WTC11 (cell line): ENCODE results near the gene SMARCA2. TPM values are rescaled to one million over a fixed set of nuclear protein-coding genes. Genes with fewer than 3 reads are reported as not detected.

ENCODE experiments used
- ATAC-seq: fragments of 200-7000 bp; cut with Tn5 transposase; 2 replicates; pipeline ENCODE4 v1.10.0; 2021; ENCODE audit warnings: mild to moderate bottlenecking, moderate library complexity
- CTCF ChIA-PET: fragments of 300-600 bp; sonication (Branson Sonifier 250); formaldehyde crosslinking; loops from one replicate; lab custom pipeline; 2021; ENCODE audit warnings: antibody characterized with exemption; lab: Charles Lee
- POLR2A ChIA-PET: fragments of 350-600 bp; sonication (Branson Sonifier 250); formaldehyde crosslinking; loops from one replicate; lab custom pipeline; 2021; ENCODE audit warnings: antibody characterized with exemption; lab: Charles Lee
- DNase-seq: peaks from one replicate; pipeline ENCODE4 v3.0.0; 2021; ENCODE audit warnings: low spot score
- H3K27ac Mint-ChIP-seq: 2 replicates; pipeline ENCODE4 v1.8.0; 2021; ENCODE audit warnings: mixed read lengths
- H3K27me3 Mint-ChIP-seq: 2 replicates; pipeline ENCODE4 v1.8.0; 2021; ENCODE audit warnings: low read depth, mild to moderate bottlenecking, moderate library complexity, mixed read lengths
- H3K36me3 Mint-ChIP-seq: 2 replicates; pipeline ENCODE4 v1.8.0; 2021; ENCODE audit warnings: mixed read lengths
- H3K4me1 Mint-ChIP-seq: 2 replicates; pipeline ENCODE4 v1.8.0; 2022; ENCODE audit warnings: mixed read lengths
- H3K4me3 Mint-ChIP-seq: 2 replicates; pipeline ENCODE4 v1.8.0; 2021; ENCODE audit warnings: mild to moderate bottlenecking, moderate library complexity, mixed read lengths
- H3K9me3 Mint-ChIP-seq: 2 replicates; pipeline ENCODE4 v1.8.0; 2021; ENCODE audit warnings: mixed read lengths
- CREM ChIP-seq: sonication (generic); formaldehyde crosslinking; IDR thresholded peaks from 2 replicates; pipeline ENCODE4 v1.8.1; 2022; ENCODE audit warnings: mild to moderate bottlenecking, missing genetic modification reagents, moderate library complexity
- FOXJ3 ChIP-seq: sonication (generic); formaldehyde crosslinking; IDR thresholded peaks from 2 replicates; pipeline ENCODE4 v1.9.0; 2021; ENCODE audit warnings: missing genetic modification reagents, mild to moderate bottlenecking, borderline replicate concordance
- NFYB ChIP-seq: sonication (generic); formaldehyde crosslinking; conservative IDR thresholded peaks from 2 replicates; pipeline ENCODE4 v1.8.0; 2022; ENCODE audit warnings: low read depth, missing genetic modification reagents
- PREB ChIP-seq: sonication (generic); formaldehyde crosslinking; IDR thresholded peaks from 2 replicates; pipeline ENCODE4 v1.8.1; 2022; ENCODE audit warnings: mild to moderate bottlenecking, missing genetic modification reagents, moderate library complexity, borderline replicate concordance
- RORB ChIP-seq: fragments of 250-450 bp; sonication (Bioruptor Pico); IDR thresholded peaks from 2 replicates; pipeline ENCODE4 v1.9.0; 2021; ENCODE audit warnings: mild to moderate bottlenecking
- TEAD1 ChIP-seq: sonication (generic); formaldehyde crosslinking; IDR thresholded peaks from 2 replicates; pipeline ENCODE4 v1.8.0; 2022; ENCODE audit warnings: mild to moderate bottlenecking, missing genetic modification reagents
- ZNF219 ChIP-seq: sonication (generic); formaldehyde crosslinking; IDR thresholded peaks from 2 replicates; pipeline ENCODE4 v1.8.0; 2023; ENCODE audit warnings: missing genetic modification reagents, mild to moderate bottlenecking, borderline replicate concordance
- ZNF232 ChIP-seq: sonication (generic); formaldehyde crosslinking; IDR thresholded peaks from 2 replicates; pipeline ENCODE4 v1.8.0; 2022; ENCODE audit warnings: mild to moderate bottlenecking, missing genetic modification reagents
- ZNF263 ChIP-seq: sonication (generic); formaldehyde crosslinking; IDR thresholded peaks from 2 replicates; pipeline ENCODE4 v1.8.1; 2022; ENCODE audit warnings: low read depth, mild to moderate bottlenecking, moderate library complexity, missing genetic modification reagents
- ZNF423 ChIP-seq: fragments of 250-450 bp; sonication (Bioruptor Pico); IDR thresholded peaks from 2 replicates; pipeline ENCODE4 v2.1.2; 2022; ENCODE audit warnings: mild to moderate bottlenecking, moderate library complexity
- ZNF425 ChIP-seq: fragments of 250-450 bp; sonication (Bioruptor Pico); conservative IDR thresholded peaks from 2 replicates; pipeline ENCODE4 v1.9.0; 2021; ENCODE audit warnings: mild to moderate bottlenecking
- total RNA-seq: library from RNA; stranded (reverse); gene quantifications from 3 replicates; pipeline ENCODE4 v1.2.3, GENCODE V29; 2021
- TF ChIP-seq, protein P1 (sequence below): sonication (generic); formaldehyde crosslinking; conservative IDR thresholded peaks from 2 replicates; pipeline ENCODE4 v1.8.1; 2023; ENCODE audit warnings: mild to moderate bottlenecking, low read depth, missing genetic modification reagents, moderate library complexity
- TF ChIP-seq, protein P2 (sequence below): sonication (generic); formaldehyde crosslinking; IDR thresholded peaks from 2 replicates; pipeline ENCODE4 v1.8.1; 2023; ENCODE audit warnings: mild to moderate bottlenecking, moderate library complexity, missing genetic modification reagents
- TF ChIP-seq, protein P3 (sequence below): sonication (generic); formaldehyde crosslinking; IDR thresholded peaks from 2 replicates; pipeline ENCODE4 v1.8.0; 2022; ENCODE audit warnings: missing genetic modification reagents
- TF ChIP-seq, protein P4 (sequence below): sonication (generic); formaldehyde crosslinking; IDR thresholded peaks from 2 replicates; pipeline ENCODE4 v1.8.0; 2023; ENCODE audit warnings: missing genetic modification reagents, mild to moderate bottlenecking, borderline replicate concordance

SMARCA2 gene
- total RNA-seq, 1 experiment from 2014 or later = 20.3 TPM

- Mint-ChIP-seq H3K27me3 (no peaks in the 10 kb centered on the region), H3K36me3 (peaks cover 9% of the 10 kb centered on the region), H3K9me3 (peaks cover 17% of the 10 kb centered on the region), H3K27ac (no peak overlapping the region), H3K4me1 (peaks cover 6% of the 10 kb centered on the region), H3K4me3 (no peak overlapping the region)
- ChIA-PET CTCF (no interaction called here), POLR2A (no interaction called here)
- ATAC-seq (no peak), DNase-seq (no peak)
- TF ChIP-seq ZNF219 (CRISPR knock-in tag) (no peak), ZNF263 (CRISPR knock-in tag) (no peak), ZNF423 (CRISPR knock-in tag) (no peak), ZNF232 (CRISPR knock-in tag) (no peak), RORB (CRISPR knock-in tag) (no peak), FOXJ3 (CRISPR knock-in tag) (no peak)
- TF ChIP-seq, protein P1, sequence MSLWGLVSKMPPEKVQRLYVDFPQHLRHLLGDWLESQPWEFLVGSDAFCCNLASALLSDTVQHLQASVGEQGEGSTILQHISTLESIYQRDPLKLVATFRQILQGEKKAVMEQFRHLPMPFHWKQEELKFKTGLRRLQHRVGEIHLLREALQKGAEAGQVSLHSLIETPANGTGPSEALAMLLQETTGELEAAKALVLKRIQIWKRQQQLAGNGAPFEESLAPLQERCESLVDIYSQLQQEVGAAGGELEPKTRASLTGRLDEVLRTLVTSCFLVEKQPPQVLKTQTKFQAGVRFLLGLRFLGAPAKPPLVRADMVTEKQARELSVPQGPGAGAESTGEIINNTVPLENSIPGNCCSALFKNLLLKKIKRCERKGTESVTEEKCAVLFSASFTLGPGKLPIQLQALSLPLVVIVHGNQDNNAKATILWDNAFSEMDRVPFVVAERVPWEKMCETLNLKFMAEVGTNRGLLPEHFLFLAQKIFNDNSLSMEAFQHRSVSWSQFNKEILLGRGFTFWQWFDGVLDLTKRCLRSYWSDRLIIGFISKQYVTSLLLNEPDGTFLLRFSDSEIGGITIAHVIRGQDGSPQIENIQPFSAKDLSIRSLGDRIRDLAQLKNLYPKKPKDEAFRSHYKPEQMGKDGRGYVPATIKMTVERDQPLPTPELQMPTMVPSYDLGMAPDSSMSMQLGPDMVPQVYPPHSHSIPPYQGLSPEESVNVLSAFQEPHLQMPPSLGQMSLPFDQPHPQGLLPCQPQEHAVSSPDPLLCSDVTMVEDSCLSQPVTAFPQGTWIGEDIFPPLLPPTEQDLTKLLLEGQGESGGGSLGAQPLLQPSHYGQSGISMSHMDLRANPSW (CRISPR knock-in tag) = no peak
Measured at GRCh38 chr9:2217540-2217939, 202.4 kb downstream of the SMARCA2 start.

DNA sequence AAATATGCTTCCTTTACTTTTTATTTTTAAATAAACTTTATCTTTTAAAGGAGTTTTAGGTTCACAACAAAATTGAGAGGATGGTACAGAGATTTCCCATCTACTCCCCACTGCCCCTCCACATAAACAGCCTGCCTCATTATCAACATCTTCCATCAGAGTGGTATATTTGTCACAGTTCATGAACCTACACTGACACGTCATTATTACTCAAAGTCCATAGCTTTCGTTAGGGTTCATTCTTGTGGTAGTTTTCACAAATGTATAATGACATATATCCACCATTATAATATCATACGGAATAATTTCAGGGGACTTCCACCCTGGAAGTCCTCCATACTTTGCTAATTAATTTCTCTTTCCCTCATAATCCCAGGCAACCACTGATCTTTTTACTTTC, 204.9 kb downstream of the SMARCA2 start:
- Mint-ChIP-seq H3K27me3 (no peaks in the 10 kb centered on the region; the same call in 1 of the 2 replicates), H3K36me3 (peaks cover 26% of the 10 kb centered on the region), H3K9me3 (peaks cover 37% of the 10 kb centered on the region), H3K27ac (no peak overlapping the region), H3K4me3 (no peak overlapping the region), H3K4me1 (no peaks in the 10 kb centered on the region)
- CTCF ChIA-PET = interaction anchor here (0.8 kb wide), 1 partner anchor 508 kb away, joined by 3 read pairs; no protein-coding TSS in a partner anchor
- no peak for DNase-seq
- POLR2A ChIA-PET = no interaction called here
- no peak for ATAC-seq
- no peak for TF ChIP-seq NFYB (CRISPR knock-in tag)
- no peak for TF ChIP-seq ZNF425 (CRISPR knock-in tag)
- TF ChIP-seq TEAD1 (CRISPR knock-in tag) = no peak
- TF ChIP-seq, protein P2, sequence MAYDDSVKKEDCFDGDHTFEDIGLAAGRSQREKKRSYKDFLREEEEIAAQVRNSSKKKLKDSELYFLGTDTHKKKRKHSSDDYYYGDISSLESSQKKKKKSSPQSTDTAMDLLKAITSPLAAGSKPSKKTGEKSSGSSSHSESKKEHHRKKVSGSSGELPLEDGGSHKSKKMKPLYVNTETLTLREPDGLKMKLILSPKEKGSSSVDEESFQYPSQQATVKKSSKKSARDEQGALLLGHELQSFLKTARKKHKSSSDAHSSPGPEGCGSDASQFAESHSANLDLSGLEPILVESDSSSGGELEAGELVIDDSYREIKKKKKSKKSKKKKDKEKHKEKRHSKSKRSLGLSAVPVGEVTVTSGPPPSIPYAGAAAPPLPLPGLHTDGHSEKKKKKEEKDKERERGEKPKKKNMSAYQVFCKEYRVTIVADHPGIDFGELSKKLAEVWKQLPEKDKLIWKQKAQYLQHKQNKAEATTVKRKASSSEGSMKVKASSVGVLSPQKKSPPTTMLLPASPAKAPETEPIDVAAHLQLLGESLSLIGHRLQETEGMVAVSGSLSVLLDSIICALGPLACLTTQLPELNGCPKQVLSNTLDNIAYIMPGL = no peak
- no peak for TF ChIP-seq PREB (CRISPR knock-in tag)
- TF ChIP-seq CREM = no peak
- TF ChIP-seq, protein P3, sequence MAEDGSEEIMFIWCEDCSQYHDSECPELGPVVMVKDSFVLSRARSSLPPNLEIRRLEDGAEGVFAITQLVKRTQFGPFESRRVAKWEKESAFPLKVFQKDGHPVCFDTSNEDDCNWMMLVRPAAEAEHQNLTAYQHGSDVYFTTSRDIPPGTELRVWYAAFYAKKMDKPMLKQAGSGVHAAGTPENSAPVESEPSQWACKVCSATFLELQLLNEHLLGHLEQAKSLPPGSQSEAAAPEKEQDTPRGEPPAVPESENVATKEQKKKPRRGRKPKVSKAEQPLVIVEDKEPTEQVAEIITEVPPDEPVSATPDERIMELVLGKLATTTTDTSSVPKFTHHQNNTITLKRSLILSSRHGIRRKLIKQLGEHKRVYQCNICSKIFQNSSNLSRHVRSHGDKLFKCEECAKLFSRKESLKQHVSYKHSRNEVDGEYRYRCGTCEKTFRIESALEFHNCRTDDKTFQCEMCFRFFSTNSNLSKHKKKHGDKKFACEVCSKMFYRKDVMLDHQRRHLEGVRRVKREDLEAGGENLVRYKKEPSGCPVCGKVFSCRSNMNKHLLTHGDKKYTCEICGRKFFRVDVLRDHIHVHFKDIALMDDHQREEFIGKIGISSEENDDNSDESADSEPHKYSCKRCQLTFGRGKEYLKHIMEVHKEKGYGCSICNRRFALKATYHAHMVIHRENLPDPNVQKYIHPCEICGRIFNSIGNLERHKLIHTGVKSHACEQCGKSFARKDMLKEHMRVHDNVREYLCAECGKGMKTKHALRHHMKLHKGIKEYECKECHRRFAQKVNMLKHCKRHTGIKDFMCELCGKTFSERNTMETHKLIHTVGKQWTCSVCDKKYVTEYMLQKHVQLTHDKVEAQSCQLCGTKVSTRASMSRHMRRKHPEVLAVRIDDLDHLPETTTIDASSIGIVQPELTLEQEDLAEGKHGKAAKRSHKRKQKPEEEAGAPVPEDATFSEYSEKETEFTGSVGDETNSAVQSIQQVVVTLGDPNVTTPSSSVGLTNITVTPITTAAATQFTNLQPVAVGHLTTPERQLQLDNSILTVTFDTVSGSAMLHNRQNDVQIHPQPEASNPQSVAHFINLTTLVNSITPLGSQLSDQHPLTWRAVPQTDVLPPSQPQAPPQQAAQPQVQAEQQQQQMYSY (CRISPR knock-in tag) = no peak
- TF ChIP-seq, protein P1 (CRISPR knock-in tag) = no peak
- TF ChIP-seq, protein P4, sequence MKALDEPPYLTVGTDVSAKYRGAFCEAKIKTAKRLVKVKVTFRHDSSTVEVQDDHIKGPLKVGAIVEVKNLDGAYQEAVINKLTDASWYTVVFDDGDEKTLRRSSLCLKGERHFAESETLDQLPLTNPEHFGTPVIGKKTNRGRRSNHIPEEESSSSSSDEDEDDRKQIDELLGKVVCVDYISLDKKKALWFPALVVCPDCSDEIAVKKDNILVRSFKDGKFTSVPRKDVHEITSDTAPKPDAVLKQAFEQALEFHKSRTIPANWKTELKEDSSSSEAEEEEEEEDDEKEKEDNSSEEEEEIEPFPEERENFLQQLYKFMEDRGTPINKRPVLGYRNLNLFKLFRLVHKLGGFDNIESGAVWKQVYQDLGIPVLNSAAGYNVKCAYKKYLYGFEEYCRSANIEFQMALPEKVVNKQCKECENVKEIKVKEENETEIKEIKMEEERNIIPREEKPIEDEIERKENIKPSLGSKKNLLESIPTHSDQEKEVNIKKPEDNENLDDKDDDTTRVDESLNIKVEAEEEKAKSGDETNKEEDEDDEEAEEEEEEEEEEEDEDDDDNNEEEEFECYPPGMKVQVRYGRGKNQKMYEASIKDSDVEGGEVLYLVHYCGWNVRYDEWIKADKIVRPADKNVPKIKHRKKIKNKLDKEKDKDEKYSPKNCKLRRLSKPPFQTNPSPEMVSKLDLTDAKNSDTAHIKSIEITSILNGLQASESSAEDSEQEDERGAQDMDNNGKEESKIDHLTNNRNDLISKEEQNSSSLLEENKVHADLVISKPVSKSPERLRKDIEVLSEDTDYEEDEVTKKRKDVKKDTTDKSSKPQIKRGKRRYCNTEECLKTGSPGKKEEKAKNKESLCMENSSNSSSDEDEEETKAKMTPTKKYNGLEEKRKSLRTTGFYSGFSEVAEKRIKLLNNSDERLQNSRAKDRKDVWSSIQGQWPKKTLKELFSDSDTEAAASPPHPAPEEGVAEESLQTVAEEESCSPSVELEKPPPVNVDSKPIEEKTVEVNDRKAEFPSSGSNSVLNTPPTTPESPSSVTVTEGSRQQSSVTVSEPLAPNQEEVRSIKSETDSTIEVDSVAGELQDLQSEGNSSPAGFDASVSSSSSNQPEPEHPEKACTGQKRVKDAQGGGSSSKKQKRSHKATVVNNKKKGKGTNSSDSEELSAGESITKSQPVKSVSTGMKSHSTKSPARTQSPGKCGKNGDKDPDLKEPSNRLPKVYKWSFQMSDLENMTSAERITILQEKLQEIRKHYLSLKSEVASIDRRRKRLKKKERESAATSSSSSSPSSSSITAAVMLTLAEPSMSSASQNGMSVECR (CRISPR knock-in tag) = no peak
